Astrocyte of the cerebellum (primary cell): ENCODE results near the gene PNPLA2.
A peak's percentile ranks its signal among the peaks of the same experiment; 100 is the strongest.

Experiments used
- DNase-seq: peaks from one replicate; pipeline ENCODE4 v3.0.0-alpha.2; 2011; ENCODE audit warnings: low read depth
- H3K4me3 ChIP-seq: 2 replicates; pipeline ENCODE4 v1.5.1; 2011; ENCODE audit warnings: mild to moderate bottlenecking, low read depth, low read length, moderate library complexity
- CTCF ChIP-seq: IDR thresholded peaks from 2 replicates; pipeline ENCODE4 v1.5.1; 2012; ENCODE audit warnings: low read length, low read depth, moderate library complexity, mild to moderate bottlenecking; ENCODE audit errors: missing control alignments
- in situ Hi-C: cut with HindIII; loops from 2 replicates; pipeline ENCODE4 v1.10.0; 2017; ENCODE audit warnings: low sequenced_read_pairs

PNPLA2 gene

GRCh38 chr11:818396-819128, at the start of gene PNPLA2:
Gene PNPLA2 (plus strand): TSS chr11:818914. CDS start chr11:819719, 805 bp downstream.
- TF ChIP-seq CTCF, result no peak
- in situ Hi-C loops, result no loop called here
- DNase-seq, result no peak
- peak within 1 kb of the TSS; percentile 68 for H3K4me3 ChIP-seq

- TF ChIP-seq CTCF, result no peak
- DNase-seq, result no peak
- no peak overlapping the region for H3K4me3 ChIP-seq
- in situ Hi-C loops, result loop anchor here (25.0 kb wide), 1 partner anchor 108 kb away; no protein-coding TSS in a partner anchor
These were observed 48.6 kb upstream of the PNPLA2 start for GRCh38 chr11:769887-770641.

- DNase-seq, result no peak
- in situ Hi-C loops, result loop anchor here (25.0 kb wide), 1 partner anchor 109 kb away; no protein-coding TSS in a partner anchor
- TF ChIP-seq CTCF, result no peak
- no peak overlapping the region for H3K4me3 ChIP-seq
These were observed 47.8 kb upstream of the PNPLA2 start for GRCh38 chr11:770642-771616.

GRCh38 chr11:771617-772204, 47.0 kb upstream of the PNPLA2 start:
- no peak for TF ChIP-seq CTCF
- in situ Hi-C loops, result loop anchor here (25.0 kb wide), 1 partner anchor 109 kb away; no protein-coding TSS in a partner anchor

GRCh38 chr11:772429-773390, 46.0 kb upstream of the PNPLA2 start:
- TF ChIP-seq CTCF, result no peak
- no peak for DNase-seq
- in situ Hi-C loops, result loop anchor here (25.0 kb wide), 1 partner anchor 110 kb away; no protein-coding TSS in a partner anchor
- H3K4me3 ChIP-seq, result no peak overlapping the region

More at GRCh38 chr11:771617-772204, 47.0 kb upstream of the PNPLA2 start:
- no peak for DNase-seq
- H3K4me3 ChIP-seq, result no peak overlapping the region
